Activated CD4-positive, alpha-beta memory T cell treated with anti-CD3 and anti-CD28 coated beads for 36 hours (primary cell): ENCODE data around the gene COL6A3. TPM values are rescaled to one million over a fixed set of nuclear protein-coding genes. Genes with fewer than 3 reads are reported as not detected.

Source experiments
- CTCF ChIA-PET: fragments of 350-600 bp; sonication (Branson Sonifier 250); formaldehyde crosslinking; loops from one replicate; lab custom pipeline; 2021; ENCODE audit warnings: antibody characterized with exemption, inconsistent platforms; lab: Charles Lee
- POLR2A ChIA-PET: fragments of 350-600 bp; sonication (Branson Sonifier 250); formaldehyde crosslinking; loops from one replicate; lab custom pipeline; 2021; ENCODE audit warnings: antibody characterized with exemption; lab: Charles Lee
- DNase-seq: peaks from one replicate; pipeline ENCODE4 v3.0.0-alpha.2; 2020
- H3K27ac Mint-ChIP-seq: one replicate; pipeline ENCODE4 v1.8.0; 2021; ENCODE audit warnings: mixed read lengths
- H3K27me3 Mint-ChIP-seq: one replicate; pipeline ENCODE4 v1.8.0; 2021; ENCODE audit warnings: mixed read lengths
- H3K36me3 Mint-ChIP-seq: one replicate; pipeline ENCODE4 v1.8.0; 2021; ENCODE audit warnings: mixed read lengths
- H3K4me1 Mint-ChIP-seq: one replicate; pipeline ENCODE4 v1.8.0; 2021; ENCODE audit warnings: low read depth, mixed read lengths
- H3K4me3 Mint-ChIP-seq: one replicate; pipeline ENCODE4 v1.8.0; 2021; ENCODE audit warnings: mild to moderate bottlenecking, mixed read lengths
- H3K9me3 Mint-ChIP-seq: one replicate; pipeline ENCODE4 v1.8.0; 2021; ENCODE audit warnings: mixed read lengths
- intact Hi-C: fragments of 100-400 bp; cut with micrococcal nuclease; formaldehyde crosslinking; loops from one replicate; pipeline ENCODE4 v1.15.1; 2023
- total RNA-seq, 2 experiments: library from RNA; stranded (reverse); gene quantifications; one replicate each; pipeline ENCODE4 v1.2.3, GENCODE V29; 2021

COL6A3 gene
- total RNA-seq, 2 experiments from 2014 or later, result 27.7 to 29.7 TPM

GRCh38 chr2:237280229-237280628 lies 133.7 kb downstream of the COL6A3 start:
- DNase-seq, result no peak
- H3K9me3 Mint-ChIP-seq, result no peaks in the 10 kb centered on the region
- POLR2A ChIA-PET, result no interaction called here
- CTCF ChIA-PET, result no interaction called here
- intact Hi-C loops, result no loop called here
- H3K36me3 Mint-ChIP-seq, result no peaks in the 10 kb centered on the region
- no peak overlapping the region for H3K4me3 Mint-ChIP-seq
- H3K4me1 Mint-ChIP-seq, result no peaks in the 10 kb centered on the region
- peaks cover 11% of the 10 kb centered on the region for H3K27me3 Mint-ChIP-seq
- H3K27ac Mint-ChIP-seq, result no peak overlapping the region

- Mint-ChIP-seq H3K27me3 (peaks cover 11% of the 10 kb centered on the region), H3K36me3 (no peaks in the 10 kb centered on the region), H3K27ac (no peak overlapping the region), H3K9me3 (no peaks in the 10 kb centered on the region), H3K4me1 (no peaks in the 10 kb centered on the region), H3K4me3 (no peak overlapping the region)
- intact Hi-C loops, result no loop called here
- CTCF ChIA-PET, result no interaction called here
- DNase-seq, result no peak
- POLR2A ChIA-PET, result no interaction called here
Measured at GRCh38 chr2:237279012-237279768, 134.8 kb downstream of the COL6A3 start.

GRCh38 chr2:237278568-237278967 lies 135.4 kb downstream of the COL6A3 start:
- no peaks in the 10 kb centered on the region for H3K4me1 Mint-ChIP-seq
- intact Hi-C loops, result no loop called here
- H3K27ac Mint-ChIP-seq, result no peak overlapping the region
- no peak for DNase-seq
- H3K9me3 Mint-ChIP-seq, result no peaks in the 10 kb centered on the region
- ChIA-PET POLR2A (no interaction called here), CTCF (interaction anchor here (0.9 kb wide), 1 partner anchor 124 kb away, joined by 3 read pairs; no protein-coding TSS in a partner anchor)
- peaks cover 11% of the 10 kb centered on the region for H3K27me3 Mint-ChIP-seq
- no peak overlapping the region for H3K4me3 Mint-ChIP-seq
- no peaks in the 10 kb centered on the region for H3K36me3 Mint-ChIP-seq

DNA sequence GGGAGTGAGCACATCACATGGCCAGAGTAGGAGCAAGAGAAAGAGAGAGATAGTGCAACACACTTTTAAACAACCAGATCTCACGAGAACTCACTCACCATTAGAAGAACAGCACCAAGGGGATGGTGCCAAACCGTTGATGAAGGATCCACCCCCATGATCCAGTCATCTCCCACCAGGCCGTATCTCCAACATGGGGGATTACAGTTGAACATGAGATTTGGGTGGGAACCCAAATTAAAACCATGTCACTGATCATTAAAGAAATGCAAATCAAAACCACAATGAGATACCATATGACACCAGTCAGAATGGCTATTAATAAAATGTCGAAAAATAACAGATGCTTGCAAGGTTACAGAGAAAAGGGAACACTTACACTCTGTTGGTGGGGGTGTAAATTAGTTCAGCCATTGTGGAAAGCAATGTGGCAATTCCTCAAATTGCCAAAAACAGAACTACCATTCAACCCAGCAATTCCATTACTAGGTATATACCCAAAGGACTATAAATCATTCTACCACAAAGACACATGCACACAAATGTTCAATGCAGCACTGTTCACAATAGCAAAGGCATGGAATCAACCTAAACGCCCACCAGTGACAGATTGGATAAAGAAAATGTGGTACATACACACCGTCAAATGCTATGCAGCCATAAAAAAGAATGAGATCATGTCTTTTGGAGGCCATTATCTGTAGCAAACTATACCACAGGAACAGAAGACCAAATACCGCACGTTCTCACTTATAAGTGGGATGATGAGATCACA lies 137.1 kb downstream of the COL6A3 start:
- DNase-seq, result no peak
- no peaks in the 10 kb centered on the region for H3K36me3 Mint-ChIP-seq
- H3K27ac Mint-ChIP-seq, result no peak overlapping the region
- no peaks in the 10 kb centered on the region for H3K4me1 Mint-ChIP-seq
- ChIA-PET POLR2A (no interaction called here), CTCF (no interaction called here)
- intact Hi-C loops, result no loop called here
- peaks cover 11% of the 10 kb centered on the region for H3K27me3 Mint-ChIP-seq
- H3K4me3 Mint-ChIP-seq, result no peak overlapping the region
- no peaks in the 10 kb centered on the region for H3K9me3 Mint-ChIP-seq

Other genes starting within 250 kb of the COL6A3 start
- gene MLPH, start 73.1 kb upstream of the COL6A3 start, total RNA-seq, result not detected
- gene PRLH, start 152.4 kb upstream of the COL6A3 start, total RNA-seq, result not detected
- not detected for gene RAB17, start 176.6 kb upstream of the COL6A3 start, total RNA-seq
- 100 to 1,000 TPM; 238 to 240 TPM for gene LRRFIP1, start 213.4 kb upstream of the COL6A3 start, total RNA-seq